ENCODE measurements around the gene FOXN3.

FOXN3 gene

DNA sequence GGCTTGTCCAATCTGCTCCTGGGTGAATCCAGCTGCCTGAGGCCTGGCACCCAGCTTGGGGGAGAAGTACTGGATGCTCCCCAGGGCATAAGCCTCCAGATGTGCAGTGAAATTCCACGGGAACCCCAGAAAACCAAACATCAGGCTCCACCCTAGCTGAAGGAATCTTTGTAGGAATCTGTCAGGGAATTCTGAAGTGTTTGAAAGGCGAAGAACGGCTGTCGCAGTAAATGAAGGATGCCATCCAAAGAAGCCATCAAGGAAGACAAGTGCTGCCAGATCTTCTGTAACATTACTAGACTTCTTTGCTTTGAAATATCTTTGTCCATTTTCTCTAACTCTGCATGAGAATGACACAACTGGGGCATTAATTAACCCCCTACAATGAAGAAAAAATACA lies 219.4 kb downstream of the FOXN3 start:
- DNase-seq (ENCODE audit: low spot score) = no peak

- no peak for DNase-seq (ENCODE audit: low spot score)
Measured at GRCh38 chr14:89196545-89196944, 220.5 kb downstream of the FOXN3 start.

- DNase-seq (ENCODE audit: low spot score) = no peak
Measured at GRCh38 chr14:89194376-89194775, 222.7 kb downstream of the FOXN3 start.

GRCh38 chr14:89190765-89191513 lies 226.1 kb downstream of the FOXN3 start:
- DNase-seq (ENCODE audit: low spot score) = no peak

- no peak for DNase-seq (ENCODE audit: low spot score)
Measured at GRCh38 chr14:89188492-89188891, 228.5 kb downstream of the FOXN3 start.

- DNase-seq (ENCODE audit: low spot score) = no peak
Measured at GRCh38 chr14:89187501-89187900, 229.5 kb downstream of the FOXN3 start.

DNA sequence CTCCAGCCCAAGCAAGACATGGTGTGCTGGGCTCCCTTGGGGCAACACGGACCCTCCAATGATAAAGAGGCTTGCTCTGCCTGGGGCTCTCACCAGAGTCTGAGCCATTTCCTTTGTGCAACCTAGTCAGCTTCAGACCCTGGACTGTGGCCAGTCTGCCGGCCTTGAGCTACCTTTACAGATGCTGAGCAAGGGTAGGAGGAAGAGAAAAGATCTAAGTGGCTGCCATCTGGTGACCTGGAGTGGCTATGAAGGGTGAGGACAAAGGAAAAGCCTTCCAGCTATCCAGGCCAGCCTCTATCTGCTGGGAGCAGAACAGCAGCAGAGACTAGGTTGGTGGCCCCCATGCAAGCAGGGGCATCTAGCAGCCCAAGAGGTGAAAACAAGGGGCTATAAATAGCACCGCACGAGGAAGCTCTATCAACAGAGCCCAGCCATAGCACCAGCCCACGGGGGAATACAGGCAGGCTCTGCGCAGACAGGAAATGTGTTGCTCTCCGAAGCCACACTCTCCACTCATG lies 230.1 kb downstream of the FOXN3 start:
- DNase-seq (ENCODE audit: low spot score) = no peak

DNA sequence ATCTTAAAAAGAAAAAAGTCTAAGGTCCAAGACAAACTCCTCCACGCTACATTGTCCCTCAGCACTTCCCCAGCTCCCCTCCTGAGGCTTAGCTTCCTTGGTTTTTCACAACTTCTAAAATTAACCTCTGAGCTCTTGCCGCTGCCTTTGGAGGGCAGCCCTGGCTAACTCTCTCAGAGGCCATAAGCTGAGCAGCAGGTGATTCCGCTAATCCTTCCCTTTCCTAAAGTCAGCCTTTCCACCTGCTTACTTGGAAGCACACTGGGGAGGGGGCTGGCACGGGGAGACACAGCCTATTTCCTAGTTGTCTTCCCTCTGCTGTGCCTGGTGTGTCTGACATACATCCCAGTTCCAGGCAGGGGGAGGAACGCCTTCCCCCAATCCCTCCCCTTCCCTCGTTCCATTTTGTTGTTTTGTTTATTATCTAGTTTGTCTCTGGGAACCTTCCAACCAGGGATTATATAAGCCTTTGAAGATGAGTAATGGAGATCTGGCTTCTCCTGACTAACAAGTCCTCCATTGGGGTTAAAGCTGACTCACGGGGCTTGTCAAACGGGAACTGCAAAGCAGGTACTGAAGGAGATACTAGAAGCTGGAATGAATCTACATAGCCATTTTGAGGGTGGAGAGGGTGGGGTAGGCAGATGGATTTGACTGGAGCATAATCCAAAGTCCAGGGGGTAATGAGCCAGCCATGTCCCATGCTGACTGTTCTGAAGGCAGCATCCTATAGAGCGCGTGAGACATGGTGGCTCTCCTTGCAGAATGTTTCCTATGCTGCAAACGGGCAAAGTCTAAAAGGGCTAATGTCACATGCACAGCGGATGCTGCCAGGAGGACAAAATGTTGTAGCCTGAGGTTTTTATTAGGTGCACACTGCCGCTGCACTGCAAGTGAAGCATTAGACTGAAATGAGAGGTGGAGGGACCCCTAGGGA lies 230.8 kb downstream of the FOXN3 start:
- DNase-seq (ENCODE audit: low spot score) = no peak

- no peak for DNase-seq (ENCODE audit: low spot score)
Measured at GRCh38 chr14:89184952-89185351, 232.1 kb downstream of the FOXN3 start.

- no peak for DNase-seq (ENCODE audit: low spot score)
Measured at GRCh38 chr14:89182326-89182725, 234.7 kb downstream of the FOXN3 start.

- no peak for DNase-seq (ENCODE audit: low spot score)
Measured at GRCh38 chr14:89180546-89180945, 236.5 kb downstream of the FOXN3 start.

DNA sequence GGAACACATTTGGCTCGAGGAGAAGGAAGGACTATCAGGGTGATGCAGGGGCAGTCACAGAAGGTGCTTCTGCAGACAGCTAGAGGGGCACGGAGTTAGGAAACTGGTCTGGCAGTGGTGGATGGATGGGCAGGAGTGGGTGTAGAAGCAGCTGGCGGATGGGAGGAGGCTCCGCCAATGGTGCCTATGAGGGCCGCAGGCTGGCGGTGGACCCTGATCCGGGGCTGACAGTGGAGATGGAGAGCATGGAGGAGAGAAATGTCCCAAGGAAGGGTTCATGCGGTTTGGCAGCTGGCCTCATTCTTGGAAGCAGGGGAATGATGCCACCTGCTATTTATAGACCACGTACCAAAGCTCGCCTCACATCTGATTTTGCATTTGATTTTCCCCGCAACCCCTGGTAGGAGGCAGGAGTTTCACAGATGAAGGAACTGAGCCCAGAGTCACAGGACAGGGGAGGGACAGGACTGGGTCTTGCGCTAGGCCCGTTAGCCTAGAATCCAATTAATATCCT lies 237.1 kb downstream of the FOXN3 start:
- DNase-seq (ENCODE audit: low spot score) = no peak

DNA sequence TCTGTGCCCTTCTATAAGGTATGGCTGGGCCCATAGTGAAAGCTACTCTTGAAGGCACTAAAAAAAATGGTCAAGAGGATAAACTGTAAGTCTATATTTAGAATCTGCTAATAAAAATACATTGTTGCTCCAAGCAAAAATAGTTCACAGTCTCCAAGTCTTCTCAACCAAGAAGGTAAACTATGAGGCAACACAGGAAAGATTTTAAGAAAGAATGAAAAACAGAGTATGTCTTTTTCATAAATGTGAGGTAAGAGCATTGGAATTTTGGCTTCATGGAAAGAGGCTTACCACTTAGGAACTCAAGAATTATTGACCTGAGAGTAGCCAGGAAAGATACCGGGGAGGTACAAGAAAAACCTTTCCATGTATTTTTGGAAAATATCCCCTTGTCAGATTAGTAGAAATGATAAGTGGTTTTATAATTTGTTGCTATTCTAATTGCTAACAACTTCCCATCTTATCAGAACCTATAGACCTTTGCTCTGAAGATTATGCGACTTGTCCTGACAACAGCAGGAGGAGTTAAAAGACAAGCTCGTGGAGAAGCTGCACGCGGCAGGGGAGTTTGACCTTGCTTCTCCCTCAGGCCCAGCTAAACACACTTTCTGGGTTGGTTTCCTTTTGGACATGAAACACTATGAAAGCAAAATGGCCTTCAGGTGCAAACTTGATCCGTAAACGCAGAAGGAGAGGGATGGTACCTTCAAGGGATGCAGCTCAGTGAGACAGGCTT lies 238.1 kb downstream of the FOXN3 start:
- no peak for DNase-seq (ENCODE audit: low spot score)

DNA sequence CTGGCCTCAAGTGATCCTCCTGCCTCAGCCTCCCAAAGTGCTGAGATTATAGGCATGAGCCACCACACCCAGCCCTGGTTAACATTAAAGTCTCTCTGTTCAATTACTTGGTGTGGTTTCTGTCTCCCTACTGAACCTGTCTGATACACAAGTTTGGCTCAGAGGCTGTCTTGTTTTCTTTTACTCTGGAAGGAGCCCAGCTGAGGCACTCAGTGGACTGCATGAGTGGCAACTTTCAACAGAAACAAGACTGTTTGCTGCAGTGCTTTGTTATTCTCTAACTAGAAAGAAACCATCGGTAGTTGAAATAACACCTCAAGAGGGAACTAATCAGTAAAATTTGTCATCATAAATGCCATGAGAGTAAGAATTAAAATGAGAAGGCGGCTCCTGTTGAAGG lies 238.7 kb downstream of the FOXN3 start:
- no peak for DNase-seq (ENCODE audit: low spot score)

DNA sequence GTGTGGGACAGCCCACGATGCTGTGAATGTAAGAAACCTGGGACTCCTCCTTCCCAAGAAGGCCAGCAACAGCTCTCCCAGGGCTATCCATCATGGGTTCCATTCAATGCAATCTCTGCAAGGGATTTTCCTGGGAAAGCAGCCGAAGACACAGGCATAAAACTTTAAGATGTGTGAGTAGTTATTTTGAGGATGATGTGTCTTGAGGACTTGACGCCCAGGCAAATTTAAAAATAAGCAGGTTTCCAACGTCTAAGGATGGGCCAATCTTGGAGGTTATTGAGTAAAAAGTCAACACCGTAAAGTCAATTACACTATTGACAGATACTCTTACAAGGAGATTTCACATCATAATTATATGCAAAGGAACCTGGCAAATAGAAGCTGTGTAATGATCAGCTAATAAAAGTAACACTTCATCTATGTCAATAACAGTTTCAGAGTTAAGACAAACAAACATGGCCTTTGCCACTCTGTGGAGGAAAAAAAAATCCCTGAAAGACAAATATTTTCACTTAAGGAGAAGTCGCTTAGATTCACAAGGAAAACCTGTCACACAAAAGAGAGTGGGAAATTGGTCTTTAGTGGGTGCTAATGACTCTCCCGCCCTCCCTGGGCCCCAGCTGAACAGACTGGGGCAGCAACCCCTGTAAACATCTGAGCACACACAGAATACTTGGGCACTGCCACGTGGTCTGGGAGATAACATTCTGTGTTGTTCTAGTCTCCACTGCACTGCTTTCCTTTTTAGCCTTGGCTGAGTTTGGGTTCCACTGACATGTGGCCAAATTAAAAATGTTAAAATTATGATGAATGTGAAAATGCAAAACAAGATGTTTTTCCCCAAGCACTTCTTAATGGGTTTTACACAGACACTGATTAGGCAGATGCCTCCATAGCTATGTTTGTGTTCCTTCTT lies 240.9 kb downstream of the FOXN3 start:
- DNase-seq (ENCODE audit: low spot score) = no peak

GRCh38 chr14:89171628-89172027 lies 245.4 kb downstream of the FOXN3 start:
- no peak for DNase-seq (ENCODE audit: low spot score)

DNA sequence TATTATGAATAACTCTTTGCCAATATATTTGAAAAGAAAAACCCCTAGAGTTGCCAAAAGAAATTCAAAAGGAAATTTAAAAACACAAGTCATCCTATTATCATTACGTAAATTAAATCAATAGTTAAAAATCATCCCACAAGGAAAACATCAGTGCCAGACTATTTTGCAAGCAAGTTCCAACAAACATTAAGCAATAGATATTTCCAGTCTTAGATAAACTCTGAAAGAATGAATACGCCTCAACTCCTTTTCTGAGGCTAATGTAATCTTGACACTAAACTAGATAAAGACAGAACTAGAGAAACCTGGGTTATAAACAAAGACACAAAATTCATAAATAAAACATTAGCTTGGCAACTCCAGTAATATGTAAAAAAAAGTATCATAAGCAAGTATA lies 245.9 kb downstream of the FOXN3 start:
- no peak for DNase-seq (ENCODE audit: low spot score)

GRCh38 chr14:89167705-89168104 lies 249.3 kb downstream of the FOXN3 start:
- no peak for DNase-seq (ENCODE audit: low spot score)

DNA sequence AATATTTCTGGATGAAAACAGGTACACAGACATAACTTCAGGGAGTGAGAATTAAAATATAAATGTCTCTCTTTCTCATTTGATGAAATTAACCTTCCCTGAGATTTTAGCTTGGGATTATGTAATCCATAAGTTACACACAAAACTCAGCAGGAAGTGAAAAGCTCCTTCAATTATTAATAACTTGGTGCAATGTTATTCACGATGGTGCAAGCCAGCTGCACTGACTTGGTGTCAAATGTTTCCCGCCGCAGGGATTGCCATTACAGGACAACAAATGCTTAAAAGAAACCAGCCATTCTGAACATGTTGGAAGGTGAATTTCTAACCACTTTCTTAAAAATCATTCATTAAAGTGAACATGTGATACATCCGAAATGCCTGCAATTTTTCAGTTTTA lies 250.4 kb downstream of the FOXN3 start:
- DNase-seq (ENCODE audit: low spot score) = no peak

DNA sequence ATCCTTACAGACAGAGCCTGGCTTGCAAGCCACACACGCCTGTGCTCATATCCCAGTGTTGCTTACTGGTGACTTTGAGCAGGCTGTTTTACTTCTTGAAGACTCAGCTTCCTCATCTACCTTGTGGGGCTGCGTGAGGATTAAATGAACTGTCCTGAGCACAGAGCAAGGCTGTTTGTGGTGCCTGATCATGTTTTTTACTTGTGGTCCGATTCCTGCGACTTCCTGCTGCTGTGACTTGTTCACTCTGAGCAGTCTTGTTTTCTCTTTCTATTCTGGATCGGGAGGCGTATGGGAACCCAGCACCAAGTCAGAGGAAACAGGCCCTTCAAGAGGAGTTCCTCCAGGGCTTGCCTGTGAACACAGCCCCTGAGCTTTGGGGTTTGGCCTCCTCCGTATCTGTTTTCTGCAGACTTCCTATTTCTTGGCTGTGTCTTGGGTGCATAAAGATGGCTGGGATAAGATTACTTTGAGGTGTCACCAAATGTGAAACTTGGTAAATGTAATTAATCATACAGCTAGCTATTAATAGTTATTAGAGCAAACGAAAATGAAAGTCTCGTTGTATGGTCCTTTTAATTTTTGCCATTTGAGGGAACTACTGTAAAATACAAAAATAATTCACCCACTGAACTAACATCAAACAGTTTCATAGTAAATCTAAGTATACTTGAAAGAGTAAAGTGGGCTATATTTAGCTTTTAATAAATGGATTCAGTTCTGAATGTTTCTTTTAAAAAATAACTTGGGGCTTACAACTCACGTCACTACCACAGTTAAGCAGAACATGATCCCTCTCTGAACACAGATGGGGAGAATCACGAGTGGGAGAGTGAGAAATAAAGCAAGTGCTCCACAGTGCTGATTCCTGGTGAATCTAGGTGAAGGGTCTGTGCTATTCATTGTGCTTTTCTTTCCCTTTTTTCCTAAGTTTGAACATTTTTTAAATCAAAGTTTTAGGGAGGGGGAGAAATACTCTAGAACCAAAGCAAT lies 251.5 kb downstream of the FOXN3 start:
- no peak for DNase-seq (ENCODE audit: low spot score)

Measured in CD4-positive, alpha-beta T cell treated with Interleukin-6 at 100 ng/mL for 8 hours (primary cell).